NCI-H446 treated with DMSO at 0.1 percent for 48 hours (cell line): ENCODE measurements around the gene PRSS22.

Experiments
- DNase-seq: peaks from one replicate; lab custom pipeline; 2025; lab: John Stamatoyannopoulos, UW

PRSS22 gene

DNA sequence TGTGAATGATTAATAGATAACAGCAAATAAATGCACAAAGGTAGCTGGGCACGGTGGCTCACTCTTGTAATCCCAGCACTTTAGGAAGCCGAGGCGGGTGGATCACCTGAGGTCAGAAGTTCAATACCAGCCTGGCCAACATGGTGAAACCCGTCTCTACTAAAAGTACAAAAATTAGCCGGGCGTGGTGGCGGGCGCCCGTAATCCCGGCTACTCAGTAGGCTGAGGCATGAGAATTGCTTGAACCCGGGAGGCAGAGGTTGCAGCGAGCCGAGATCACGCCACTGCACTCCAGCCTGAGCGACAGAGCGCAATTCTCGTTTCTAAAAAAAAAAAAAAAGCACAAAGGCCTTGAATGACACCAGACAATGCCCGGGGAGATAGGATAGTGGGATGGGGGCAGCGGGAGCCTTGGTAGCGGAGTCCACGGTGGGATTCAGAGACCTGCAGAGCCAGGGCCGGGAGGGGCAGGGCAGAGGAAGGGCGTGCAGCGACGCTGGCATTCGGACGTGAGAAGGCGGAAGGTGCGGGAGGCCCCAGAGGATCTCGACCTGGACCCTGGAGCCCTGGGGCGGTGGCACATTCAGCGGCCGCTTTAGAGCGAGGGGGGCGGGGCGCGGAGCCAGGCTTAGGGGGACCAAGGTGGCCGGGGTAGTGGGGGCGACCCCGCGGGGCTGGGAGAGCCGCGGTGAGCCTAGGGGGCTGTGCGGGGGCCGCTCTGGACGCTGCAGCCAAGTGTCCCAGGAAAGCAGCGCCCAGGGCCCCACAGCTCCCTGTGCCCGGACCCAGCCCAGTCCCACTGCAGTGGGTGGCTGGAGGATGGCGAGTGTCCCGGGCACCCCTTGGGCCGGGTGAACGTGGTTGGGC, 24.0 kb upstream of the PRSS22 start:
- no peak for DNase-seq

DNA sequence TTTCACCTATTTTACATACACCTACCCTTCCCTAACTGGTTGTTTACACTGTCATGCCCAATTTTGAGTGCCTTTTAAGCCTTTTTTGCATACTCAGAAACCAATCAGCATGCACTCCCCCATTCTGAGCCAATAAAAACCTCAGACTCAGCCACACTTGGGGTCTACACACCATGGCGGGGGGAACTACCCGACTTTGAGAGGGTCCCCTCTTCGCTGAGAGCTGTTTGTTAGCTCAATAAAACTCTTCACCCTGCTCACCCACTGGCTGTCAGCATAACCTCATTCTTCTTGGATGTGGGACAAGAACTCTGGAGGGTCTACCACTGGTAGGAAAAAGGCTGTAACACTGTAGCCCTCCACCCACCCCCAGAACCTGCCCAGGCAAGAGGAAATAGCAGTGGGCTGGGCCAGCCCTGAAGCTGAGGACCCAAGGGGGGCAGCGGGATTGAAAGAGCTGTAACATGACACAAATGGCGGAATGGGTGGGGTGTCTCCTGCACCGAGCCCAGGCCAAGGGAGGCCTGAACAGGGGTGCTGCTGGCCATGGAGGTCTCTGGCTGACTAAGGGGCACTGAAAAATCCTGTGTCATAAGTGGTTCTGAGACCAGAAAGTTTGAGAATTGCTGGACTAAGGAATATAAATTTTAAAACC, 22.0 kb upstream of the PRSS22 start:
- no peak for DNase-seq

DNA sequence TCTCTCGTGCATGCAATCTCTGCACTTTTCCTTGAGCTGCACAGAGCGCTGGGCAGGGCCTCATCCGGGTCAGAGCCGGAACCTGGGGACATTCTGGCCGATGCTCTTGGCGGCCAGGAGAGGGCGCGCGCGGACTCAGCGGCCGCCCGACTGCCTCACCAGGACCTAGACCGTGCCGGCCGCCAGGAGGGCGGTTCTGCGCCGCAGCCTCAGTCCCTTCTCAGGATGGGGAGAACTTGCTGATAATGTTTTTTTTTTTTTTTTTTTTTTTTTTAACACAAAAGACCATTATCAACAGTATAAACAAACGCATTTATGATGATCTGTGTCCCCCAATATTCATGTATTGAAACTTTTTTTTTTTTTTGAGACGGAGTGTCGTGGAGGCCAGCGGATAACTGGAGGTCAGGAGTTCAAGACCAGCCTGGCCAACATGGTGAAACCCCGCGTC, 17.0 kb upstream of the PRSS22 start:
- peak; percentile 43 for DNase-seq

DNA sequence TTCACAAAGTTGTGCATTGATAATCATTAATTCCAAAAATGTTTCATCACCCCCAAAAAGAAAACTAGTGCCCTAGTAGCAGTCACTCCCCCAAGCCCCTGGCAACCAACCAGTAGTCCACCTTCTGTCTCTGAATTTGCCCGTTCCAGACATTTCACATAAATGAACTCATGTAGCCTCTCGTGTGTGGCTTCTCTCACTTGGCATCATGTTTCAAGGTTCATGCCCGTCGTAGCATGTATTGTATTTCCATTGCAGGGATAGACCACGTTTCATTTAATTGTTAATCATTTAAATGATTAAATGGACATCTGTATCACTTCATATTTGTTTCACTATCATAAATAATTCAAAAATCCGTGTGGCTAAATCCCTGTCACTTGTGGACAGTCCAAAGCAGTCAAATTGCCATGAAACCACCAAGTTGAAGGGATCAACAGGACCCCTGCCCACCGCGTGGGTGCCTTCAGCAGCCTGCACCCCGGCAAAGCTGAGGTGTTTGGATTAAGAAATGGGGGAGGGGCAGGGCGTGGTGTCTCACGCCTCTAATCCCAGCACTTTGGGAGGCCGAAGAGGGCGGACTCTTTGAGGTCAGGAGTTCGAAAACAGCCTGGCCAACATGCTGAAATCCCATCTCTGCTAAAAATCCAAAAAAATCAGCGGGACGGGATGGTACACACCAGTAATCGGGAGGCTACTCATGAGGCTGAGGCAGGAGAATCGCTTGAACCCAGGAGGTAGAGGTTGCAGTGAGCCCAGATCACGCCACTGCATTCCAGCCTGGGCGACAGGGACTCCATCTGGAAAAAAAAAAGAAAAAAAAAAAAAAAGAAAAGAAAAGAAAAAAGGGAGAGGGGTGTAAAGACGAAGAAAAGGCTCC, 16.3 kb upstream of the PRSS22 start:
- DNase-seq = peak; percentile 2

DNA sequence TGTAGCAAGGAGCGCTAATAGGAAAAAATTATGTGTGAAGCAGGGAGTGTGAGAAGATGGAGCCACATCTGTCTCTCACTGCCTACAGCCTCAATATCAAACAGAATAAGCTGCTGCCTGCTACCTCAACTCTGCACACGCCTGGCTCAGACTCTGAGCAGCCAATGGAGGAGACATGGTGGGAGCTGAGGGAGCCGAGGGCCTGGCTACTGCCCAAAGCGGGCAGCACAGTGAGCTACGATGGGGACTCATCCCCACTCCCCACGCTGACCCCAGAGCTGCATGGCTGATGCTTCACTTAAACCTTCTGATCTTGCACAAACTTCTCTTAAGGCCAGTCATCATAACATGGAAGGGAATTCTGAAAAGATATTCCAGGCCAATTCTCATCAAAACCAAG, 14.0 kb upstream of the PRSS22 start:
- DNase-seq = no peak

DNA sequence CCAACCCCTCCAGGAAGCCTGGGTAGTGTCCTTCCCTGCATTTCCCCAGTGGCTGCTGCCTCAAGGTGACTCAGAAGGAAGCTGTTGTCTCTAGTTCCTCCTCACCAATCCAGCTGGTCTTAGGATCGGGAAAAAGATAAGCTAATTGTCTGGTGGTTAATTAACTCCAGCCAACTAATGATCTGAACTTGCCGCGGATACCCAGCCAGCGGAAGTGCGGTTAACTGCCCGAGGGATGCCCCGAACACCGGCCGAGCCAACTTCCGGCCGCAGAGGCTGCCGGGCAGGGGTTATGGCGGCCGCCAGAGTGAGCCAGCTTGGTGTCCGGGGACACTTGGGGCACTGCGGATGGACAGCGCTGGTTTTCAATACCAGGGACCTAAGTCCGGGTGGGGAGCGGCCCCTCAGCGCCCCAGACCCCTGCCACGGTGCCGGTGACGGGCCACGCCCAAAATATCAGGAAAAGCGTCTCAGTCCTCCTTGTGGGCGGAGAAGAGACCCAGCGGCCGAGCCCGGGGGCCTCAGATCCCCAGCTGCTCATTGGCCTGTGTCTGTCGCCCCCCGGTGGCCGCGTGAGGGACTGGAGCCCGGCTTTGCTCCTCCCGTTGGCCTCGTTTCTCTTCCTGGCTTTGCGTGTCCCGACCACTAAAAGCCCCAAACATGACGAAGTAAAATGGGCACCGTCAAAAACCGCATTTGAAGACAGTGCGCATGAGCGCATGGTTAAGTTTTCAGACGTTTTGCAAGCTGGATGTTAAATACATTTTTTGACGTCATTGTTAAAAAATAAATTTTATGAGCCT, 10.2 kb upstream of the PRSS22 start:
- peak; percentile 78 for DNase-seq

DNA sequence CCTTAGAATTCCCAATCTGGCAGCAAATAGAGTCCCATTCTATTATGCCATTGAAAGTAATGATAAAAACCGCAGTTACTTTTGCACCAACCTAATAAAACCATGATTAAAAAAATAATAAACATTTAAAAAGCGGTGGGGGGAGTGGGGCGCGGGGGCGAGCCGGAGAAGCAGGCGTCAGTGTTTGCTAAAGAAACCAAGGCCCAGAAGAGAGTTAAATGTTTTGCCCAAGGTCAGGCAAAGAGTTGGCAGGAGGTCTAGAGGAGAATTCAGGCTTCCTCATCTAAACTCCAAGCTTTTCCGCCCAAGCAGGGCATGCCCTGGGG, 9.7 kb upstream of the PRSS22 start:
- no peak for DNase-seq

DNA sequence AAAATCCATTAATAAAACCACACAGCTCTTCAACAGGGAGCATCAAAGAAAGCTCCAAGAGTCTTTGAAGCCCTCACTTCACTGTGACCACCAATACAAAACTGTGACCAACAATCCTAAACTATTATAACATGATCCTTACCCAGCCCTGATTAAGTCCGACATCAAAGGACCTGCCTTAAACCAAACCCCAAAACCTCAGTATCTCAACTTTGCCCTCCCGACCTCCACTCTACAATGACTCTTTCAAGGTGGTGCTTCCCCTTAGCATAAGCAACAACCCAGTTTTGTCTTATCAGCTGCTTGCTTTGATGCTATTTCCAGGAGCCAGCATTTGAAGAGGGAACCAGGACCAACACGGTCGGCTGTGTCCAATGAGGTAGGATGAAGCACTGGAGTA, 8.5 kb upstream of the PRSS22 start:
- DNase-seq = no peak

DNA sequence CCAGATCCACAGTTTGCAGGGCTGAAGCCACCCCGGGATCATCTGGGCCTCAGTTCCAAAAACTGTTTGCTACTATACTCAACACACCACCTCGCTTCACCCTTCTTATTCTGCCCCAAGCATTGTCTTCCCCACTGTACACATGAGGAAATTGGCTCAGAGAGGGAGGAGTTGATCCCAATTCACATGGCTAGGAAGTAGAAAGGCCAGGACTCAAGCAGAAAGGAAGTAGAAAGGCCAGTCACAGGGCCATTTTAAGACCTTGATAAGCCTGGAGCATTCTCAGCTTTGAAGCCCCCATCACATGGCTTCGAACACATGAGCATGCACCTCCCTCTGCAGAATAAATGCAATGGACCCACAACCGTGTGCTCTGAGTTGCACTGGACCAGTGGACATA, 7.7 kb upstream of the PRSS22 start:
- DNase-seq = no peak

DNA sequence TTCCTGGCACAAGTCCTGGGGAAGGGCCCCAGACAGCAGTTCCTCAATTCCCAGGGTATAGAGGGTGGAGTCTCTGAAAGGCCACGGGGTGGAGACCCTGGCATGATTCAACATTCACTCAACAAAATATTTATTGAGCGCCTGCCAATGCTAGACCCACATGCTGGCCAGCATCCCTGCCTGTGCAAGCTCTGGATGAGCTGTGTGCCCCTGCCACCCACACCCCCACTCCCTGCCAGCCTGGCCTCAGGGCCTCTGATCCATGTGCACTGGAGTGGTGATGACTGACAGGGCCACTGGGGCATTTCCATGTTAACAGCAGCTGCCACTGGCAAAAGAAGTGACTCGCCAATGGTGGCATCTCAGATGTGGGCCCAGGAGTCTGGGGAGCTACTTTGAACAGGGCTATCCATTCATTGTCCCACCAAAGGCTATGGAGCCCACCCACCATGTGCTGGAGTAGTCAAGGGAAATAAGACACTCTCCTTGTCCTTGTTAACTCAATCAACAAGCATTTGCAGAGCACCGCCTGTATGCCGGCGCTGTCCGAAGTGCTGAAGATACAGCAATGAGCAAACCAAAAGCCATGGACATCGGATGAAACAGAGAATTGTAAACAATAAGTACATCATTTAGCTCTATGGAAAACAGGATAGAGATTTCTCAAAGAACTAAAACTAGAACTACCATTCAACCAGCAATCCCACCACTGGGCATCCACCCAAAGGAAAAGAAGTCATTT, 3.0 kb upstream of the PRSS22 start:
- peak; percentile 1 for DNase-seq

DNA sequence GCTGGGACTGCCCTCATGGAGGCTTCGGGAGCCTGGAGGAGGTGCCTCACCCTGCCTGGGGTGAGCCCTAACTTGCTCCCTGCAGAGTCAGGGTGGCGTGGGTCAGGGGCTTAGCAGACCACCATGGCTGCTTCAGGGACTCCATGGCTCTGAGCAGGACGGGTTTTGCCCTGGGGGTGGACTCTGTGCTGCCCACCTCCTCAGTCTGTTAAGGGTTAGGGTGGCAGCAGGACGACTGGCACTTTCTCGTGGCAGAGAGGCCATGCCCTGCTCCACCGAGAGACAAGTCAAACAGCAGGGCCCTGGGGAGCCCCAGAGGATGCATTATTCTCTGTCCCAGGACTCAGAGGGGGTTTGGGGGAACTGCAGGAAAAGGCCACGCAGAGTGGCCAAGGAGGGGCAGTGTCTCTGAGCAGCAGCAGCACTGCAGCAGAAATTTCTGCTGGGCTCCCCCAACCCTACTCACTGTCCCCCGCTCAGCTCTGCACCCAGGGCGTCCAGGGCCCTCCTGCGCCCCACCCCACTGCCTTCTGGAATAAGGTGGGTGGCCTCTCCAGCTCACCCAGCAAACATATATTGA, 1.8 kb upstream of the PRSS22 start:
- no peak for DNase-seq

DNA sequence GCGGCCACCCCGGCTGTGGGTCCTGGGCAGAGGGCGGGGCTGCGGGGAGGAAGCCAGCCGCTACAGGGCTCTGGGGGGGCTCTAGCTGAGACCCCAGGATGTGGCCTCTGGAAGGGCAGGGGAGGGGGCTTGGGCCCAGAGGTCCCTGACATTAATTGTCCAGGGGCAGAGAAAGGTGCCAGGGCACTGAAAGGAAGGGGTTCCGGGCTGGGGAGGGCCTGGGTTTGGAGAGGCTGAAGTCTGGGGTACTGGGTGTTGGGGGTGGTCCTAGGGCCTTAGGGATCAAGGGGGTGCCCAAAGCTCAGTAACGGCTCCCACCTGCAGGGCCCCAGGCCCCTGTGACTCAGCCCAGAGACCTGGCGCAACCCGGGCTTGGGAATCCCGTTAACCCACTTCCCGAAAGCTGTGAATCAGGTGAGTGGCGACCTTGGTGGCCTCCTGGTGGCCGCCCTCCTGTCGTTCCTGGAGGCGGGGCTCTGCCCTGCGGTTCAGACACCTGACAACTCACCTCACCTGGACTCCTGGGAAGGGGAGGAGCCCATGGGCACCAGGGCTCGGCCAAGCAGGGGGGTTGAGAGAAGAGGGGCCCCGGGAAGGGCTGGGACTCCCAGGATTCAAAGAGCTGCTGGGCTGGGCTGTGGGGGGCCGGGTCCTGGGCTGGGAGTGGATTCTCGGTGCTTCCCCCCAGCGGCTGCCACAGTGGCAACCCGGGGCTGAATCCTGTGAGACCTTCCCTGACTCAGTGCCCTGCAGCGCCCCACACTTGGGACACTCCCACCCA, 465 bp upstream of the PRSS22 start:
- DNase-seq = no peak

DNA sequence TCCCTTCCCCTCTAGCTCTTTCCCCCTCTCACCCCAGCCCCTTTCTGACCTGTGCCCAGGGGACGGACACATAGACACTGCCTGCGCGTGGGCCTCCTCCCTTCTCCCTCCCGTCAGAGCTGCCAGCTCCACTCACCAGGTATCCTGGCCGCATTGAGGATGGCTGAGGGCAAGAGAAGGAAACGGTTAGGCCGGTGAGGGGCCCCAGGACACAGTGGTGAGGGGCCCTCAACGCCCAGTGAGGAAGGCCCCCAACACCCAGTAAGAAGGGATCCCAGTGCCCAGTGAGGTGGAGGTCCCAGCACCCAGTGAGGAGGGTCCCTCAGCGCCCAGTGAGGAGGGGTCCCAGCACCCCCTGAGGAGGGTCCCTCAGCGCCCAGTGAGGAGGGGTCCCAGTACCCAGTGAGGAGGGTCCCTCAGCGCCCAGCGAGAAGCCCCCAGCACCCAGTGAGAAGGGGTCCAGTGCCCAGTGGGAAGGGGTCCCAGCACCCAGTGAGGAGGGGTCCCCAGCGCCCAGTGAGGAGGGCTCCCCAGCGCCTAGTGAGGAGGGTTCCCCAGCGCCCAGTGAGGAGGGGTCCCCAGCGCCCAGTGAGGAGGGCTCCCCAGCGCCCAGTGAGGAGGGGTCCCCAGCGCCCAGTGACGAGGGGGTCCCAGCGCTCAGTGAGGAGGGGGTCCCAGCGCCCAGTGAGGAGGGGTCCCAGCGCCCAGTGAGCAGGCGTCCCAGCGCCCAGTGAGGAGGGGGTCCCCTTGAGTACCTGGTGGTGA, 1.1 kb downstream of the PRSS22 start:
- no peak for DNase-seq

DNA sequence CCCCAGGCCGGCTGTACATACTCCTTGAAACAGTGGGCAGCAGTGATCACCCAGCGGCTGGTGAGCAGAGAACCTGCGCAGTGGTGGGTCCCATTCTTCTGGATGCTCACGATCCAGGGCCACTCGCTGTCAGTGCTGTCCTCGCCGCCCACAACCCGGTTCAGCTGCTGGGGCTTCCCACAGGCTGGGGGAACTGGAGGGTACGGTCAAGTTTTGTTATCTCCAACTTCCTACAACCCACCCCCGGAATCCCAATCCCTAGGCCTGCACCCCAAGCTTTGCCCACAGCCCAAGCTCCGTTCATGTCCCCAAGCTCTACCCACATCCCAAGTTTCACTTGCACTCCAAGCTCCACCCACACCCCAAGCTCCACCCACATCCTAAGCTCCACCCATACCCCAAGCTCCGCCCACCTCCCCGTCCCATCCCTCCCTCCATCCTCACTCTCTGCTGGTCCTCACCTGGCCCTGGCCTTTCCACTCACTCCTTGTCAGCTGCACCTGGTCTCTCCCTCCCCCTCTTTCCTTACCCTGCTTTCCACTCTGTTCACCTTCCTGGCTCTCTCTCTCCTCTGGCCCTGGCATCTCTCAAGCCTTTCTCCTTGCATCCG, 1.8 kb downstream of the PRSS22 start:
- DNase-seq = no peak

DNA sequence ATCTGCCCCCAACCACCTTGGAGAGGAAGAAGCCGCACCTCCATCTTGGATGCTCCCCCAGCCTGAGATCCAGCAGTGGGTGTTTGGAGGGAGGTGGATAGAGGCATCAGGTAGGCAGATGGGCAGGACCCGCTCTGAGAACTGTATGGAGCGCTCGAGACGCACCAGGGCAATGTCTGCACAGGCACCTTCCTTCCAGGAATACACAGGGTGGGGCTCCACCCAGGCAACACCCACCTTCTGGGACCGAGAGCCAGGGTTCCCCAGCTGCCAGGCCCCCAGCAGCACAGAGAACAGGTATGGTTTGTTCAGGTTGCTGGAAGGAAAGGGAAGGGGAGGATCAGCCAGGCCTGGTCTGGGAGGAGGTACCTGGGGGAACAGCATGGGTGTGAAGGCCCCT, 2.4 kb downstream of the PRSS22 start:
- no peak for DNase-seq

DNA sequence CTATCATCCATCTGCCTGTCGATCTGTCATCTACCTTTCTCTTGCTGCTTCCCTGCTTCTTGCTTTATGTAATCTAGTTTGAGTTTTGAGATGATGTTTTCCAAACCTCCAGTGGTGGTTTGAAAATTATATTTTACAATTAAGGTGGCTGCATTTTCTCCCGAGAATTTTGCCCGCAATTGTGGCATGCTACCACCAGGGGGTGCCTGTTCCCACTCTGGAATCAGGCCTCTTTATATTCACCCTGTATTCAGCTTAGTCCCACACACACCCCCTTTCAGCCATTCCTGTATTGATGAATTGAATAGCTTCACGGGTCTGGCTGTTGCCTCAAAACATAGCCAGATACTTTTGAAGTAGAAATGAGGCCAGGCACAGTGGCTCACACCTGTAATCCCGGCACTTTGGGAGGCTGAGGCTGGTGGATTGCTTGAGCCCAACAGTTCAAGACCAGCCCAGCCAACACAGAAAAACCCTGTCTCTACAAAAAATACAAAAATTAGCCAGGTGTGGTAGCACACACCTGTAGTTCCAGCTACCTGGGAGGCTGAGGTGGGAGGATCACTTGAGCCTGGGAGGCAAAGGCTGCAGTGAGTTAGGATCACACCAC, 3.2 kb downstream of the PRSS22 start:
- no peak for DNase-seq

DNA sequence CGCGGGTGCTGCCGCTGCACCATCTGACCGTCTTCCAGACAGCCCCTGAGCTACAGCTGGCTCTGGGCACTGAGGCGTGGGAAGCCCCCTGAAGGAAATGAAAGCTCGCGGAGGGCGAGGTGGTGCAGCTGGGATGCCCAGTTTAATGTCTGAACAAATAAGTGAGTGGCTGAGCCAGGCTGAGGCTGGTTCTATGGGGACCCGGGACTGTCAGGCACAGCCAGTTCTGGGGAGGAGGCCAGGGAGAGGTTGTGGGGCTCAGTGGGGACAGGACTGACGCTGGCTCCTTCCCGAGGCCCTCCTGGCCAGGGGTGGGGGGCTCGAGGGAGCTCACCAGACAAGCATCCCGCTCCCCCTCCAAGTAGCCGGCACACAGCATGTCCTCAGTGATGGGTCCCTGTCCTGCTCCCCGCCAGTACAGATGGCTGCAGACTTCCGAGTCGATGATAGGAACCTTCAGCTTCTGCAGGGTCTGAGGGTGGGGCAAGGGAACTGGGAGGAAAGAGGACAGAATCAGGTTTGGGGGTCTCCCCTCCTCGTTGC, 4.4 kb downstream of the PRSS22 start:
- DNase-seq = no peak
